T-cell (primary cell): ENCODE measurements around the gene HSP90AA1. TPM values are rescaled to one million over a fixed set of nuclear protein-coding genes. Genes with fewer than 3 reads are reported as not detected.

Experiments
- ATAC-seq, 4 experiments: fragments of 200-7000 bp in 3 of 4; fragments of 150-1000 bp in 1 of 4; cut with Tn5 transposase; replicated peaks in 1 of 4; 1 replicate in 3 of 4; 2 replicates in 1 of 4; pipeline ENCODE4 v1.10.0; 2021; ENCODE audit warnings: moderate library complexity in 3 of 4, mild to moderate bottlenecking in 2 of 4, moderate number of reproducible peaks in 1 of 4
- CTCF ChIA-PET, 2 donors: fragments of 300-600 bp; sonication (Branson Sonifier 250); formaldehyde crosslinking; loops; one replicate each; lab custom pipeline; 2022; ENCODE audit warnings: antibody characterized with exemption in 2 of 2; lab: Charles Lee
- POLR2A ChIA-PET, 2 donors: fragments of 300-600 bp; sonication (Branson Sonifier 250); formaldehyde crosslinking; loops; one replicate each; lab custom pipeline; 2022; ENCODE audit warnings: antibody characterized with exemption in 2 of 2; lab: Charles Lee
- DNase-seq, 35 experiments: peaks; one replicate each; pipeline versions ENCODE4 v3.0.0 to v3.0.0-alpha.2; 2013 to 2023
- H3K27ac ChIP-seq: one replicate; pipeline ENCODE4 v1.5.1; 2013; ENCODE audit warnings: low read length
- H3K27me3 ChIP-seq, 2 experiments: replicated peaks in 1 of 2; 1 replicate in 1 of 2; 2 replicates in 1 of 2; pipeline versions ENCODE4 v1.6.1 to v1.7.0; 2013; ENCODE audit warnings: low read length in 1 of 2, mixed read lengths in 1 of 2; ENCODE audit not compliant: control insufficient read depth in 2 of 2, insufficient read depth in 2 of 2; ENCODE audit errors: extremely low read depth in 1 of 2
- H3K36me3 ChIP-seq, 2 donors: 1 replicate in 1 of 2; 2 replicates in 1 of 2; pipeline versions ENCODE4 v1.6.1 to v1.7.0; 2013; ENCODE audit warnings: low read length in 1 of 2; ENCODE audit not compliant: control insufficient read depth in 2 of 2, insufficient read depth in 1 of 2; ENCODE audit errors: extremely low read depth in 1 of 2
- H3K4me1 ChIP-seq, 2 experiments: 1 replicate in 1 of 2; 2 replicates in 1 of 2; pipeline versions ENCODE4 v1.6.1 to v1.7.0; 2013; ENCODE audit warnings: low read length in 2 of 2, mixed read lengths in 1 of 2; ENCODE audit not compliant: insufficient read depth in 2 of 2, control insufficient read depth in 1 of 2; ENCODE audit errors: extremely low read depth in 1 of 2
- H3K4me3 ChIP-seq, 2 donors: 1 replicate in 1 of 2; 2 replicates in 1 of 2; pipeline versions ENCODE4 v1.5.1 to v1.7.0; 2013; ENCODE audit warnings: mild to moderate bottlenecking in 2 of 2, low read length in 1 of 2, moderate library complexity in 1 of 2; ENCODE audit not compliant: control insufficient read depth in 1 of 2; ENCODE audit errors: extremely low read depth in 1 of 2
- H3K9me3 ChIP-seq: 2 replicates; pipeline ENCODE4 v1.7.0; 2013
- H3K27ac Mint-ChIP-seq, 2 donors: one replicate each; pipeline ENCODE4 v1.8.0; 2020 to 2021; ENCODE audit warnings: mild to moderate bottlenecking in 2 of 2, mixed read lengths in 2 of 2
- H3K27me3 Mint-ChIP-seq, 2 donors: one replicate each; pipeline ENCODE4 v1.8.0; 2021 to 2022; ENCODE audit warnings: mixed read lengths in 2 of 2
- H3K36me3 Mint-ChIP-seq: one replicate; pipeline ENCODE4 v1.8.0; 2021; ENCODE audit warnings: mixed read lengths
- H3K4me1 Mint-ChIP-seq, 3 donors: one replicate each; pipeline ENCODE4 v1.8.0; 2020 to 2022; ENCODE audit warnings: mixed read lengths in 3 of 3, mild to moderate bottlenecking in 1 of 3
- H3K4me3 Mint-ChIP-seq, 3 donors: one replicate each; pipeline ENCODE4 v1.8.0; 2020 to 2022; ENCODE audit warnings: mild to moderate bottlenecking in 3 of 3, mixed read lengths in 3 of 3, moderate library complexity in 3 of 3
- H3K9me3 Mint-ChIP-seq, 3 donors: one replicate each; pipeline ENCODE4 v1.8.0; 2020 to 2022; ENCODE audit warnings: mixed read lengths in 3 of 3
- WGBS: methylation state at CpG from one replicate; pipeline ENCODE4 v1.1.5; 2013; ENCODE audit warnings: missing lambda C conversion rate; ENCODE audit not compliant: insufficient coverage; 5-methylcytosine and 5-hydroxymethylcytosine counted together
- total RNA-seq, 35 experiments: library from RNA in 6 of 35; stranded (reverse) in 6 of 35; fragments of 120-200 nt in 1 of 35; gene quantifications; one replicate each; pipeline versions ENCODE4 v1.2.1 to v1.2.4 and lab custom pipeline; 2013 to 2026

HSP90AA1 gene
- total RNA-seq, 5 donors from 2014 or later (not counting 1 experiment from before 2014, with no cell fraction given) = 230 to 471 (median 263) TPM

DNA sequence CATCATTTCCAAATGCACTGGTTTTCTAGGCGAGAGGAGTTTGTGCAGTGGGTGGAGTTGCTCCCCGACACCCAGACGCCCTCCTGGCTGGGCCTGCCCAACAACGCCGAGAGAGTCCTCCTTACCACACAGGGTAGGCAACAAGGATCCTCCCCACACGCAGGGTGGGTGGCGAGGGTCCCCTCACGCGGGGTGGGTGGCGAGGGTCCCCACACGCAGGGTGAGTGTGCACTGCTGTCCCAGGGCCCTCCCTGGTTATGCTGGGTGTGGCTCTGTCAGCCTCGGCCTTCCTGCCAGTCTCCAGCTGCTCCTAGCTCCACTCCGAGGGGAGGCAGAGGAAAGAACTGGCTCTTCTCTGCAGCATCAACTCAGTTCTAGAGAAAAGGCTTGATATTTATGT, 42.3 kb downstream of the HSP90AA1 start:
- WGBS = 93% methylated on average over 5 of the region's 13 CpGs
- Mint-ChIP-seq H3K27ac (no peak overlapping the region), H3K4me1 (no peaks in the 10 kb centered on the region), H3K27me3 (no peaks in the 10 kb centered on the region), H3K36me3 (peaks cover 54% of the 10 kb centered on the region), H3K9me3 (no peaks in the 10 kb centered on the region), H3K4me3 (no peak overlapping the region)
- DNase-seq = no peak
- POLR2A ChIA-PET = interaction anchor here in 1 of 2 donors (0.6 kb wide), 1 partner anchor 19 kb away, joined by 7 read pairs; no protein-coding TSS in a partner anchor
- Histone ChIP-seq H3K27ac (no peak overlapping the region), H3K4me1 (no peaks in the 10 kb centered on the region), H3K36me3 (peaks cover 48 to 88% of the 10 kb centered on the region in 2 donors), H3K4me3 (no peak overlapping the region), H3K27me3 (no peaks in the 10 kb centered on the region), H3K9me3 (no peaks in the 10 kb centered on the region)
- CTCF ChIA-PET = no interaction called here
- ATAC-seq = no peak

DNA sequence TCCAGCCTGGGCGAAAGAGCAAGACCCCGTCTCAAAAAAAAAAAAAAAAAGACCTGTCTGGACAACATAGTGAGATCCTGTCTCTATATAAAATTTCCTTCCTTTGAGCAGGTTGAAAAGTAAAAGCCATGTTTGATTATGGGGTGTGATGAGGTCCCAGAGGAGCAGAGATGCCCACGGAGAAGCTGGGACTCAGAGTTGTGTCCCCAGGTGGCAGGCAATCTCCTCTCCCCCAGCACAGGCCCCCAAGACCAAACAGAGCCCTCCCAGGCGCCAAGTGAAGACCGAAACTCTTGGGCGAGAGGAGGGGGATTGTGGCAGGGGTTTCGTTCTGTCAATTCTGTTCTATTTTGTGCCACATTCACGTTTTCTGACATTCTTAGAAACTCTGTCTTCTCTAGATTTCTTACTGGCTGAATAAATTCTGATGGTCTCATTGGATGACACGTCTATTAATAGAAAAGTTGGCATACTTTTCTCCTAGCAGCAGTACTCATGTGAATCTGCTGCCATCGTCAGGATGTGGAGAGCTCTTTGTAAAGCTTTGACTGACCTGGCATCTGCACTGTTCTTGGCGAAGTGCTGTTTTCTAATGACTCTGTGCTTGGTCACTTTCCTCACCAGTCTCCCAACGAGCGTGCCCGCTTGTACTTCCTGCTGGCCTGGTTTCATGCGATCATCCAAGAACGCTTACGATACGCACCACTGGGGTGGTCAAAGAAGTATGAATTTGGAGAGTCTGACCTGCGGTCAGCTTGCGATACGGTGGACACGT, 43.4 kb downstream of the HSP90AA1 start:
- 98% methylated on average over 13 of the region's 22 CpGs for WGBS
- Mint-ChIP-seq H3K27ac (no peak overlapping the region), H3K4me1 (no peaks in the 10 kb centered on the region), H3K4me3 (no peak overlapping the region), H3K36me3 (peaks cover 56% of the 10 kb centered on the region), H3K9me3 (no peaks in the 10 kb centered on the region), H3K27me3 (no peaks in the 10 kb centered on the region)
- Histone ChIP-seq H3K27ac (no peak overlapping the region), H3K9me3 (no peaks in the 10 kb centered on the region), H3K4me3 (no peak overlapping the region), H3K4me1 (no peaks in the 10 kb centered on the region), H3K27me3 (no peaks in the 10 kb centered on the region), H3K36me3 (peaks cover 46 to 88% of the 10 kb centered on the region in 2 donors)
- POLR2A ChIA-PET = no interaction called here
- CTCF ChIA-PET = no interaction called here
- ATAC-seq = no peak
- DNase-seq = no peak

- 95% methylated on average over 6 of the region's 9 CpGs for WGBS
- H3K4me1 ChIP-seq = no peaks in the 10 kb centered on the region
- no peak overlapping the region for H3K4me3 Mint-ChIP-seq
- H3K4me1 Mint-ChIP-seq = no peaks in the 10 kb centered on the region
- DNase-seq (no peak), ATAC-seq (no peak)
- H3K27me3 ChIP-seq = no peaks in the 10 kb centered on the region
- no peaks in the 10 kb centered on the region for H3K27me3 Mint-ChIP-seq
- peaks cover 42 to 88% of the 10 kb centered on the region in 2 donors for H3K36me3 ChIP-seq
- H3K27ac ChIP-seq = no peak overlapping the region
- POLR2A ChIA-PET = no interaction called here
- H3K4me3 ChIP-seq = no peak overlapping the region
- peaks cover 52% of the 10 kb centered on the region for H3K36me3 Mint-ChIP-seq
- CTCF ChIA-PET = no interaction called here
- no peaks in the 10 kb centered on the region for H3K9me3 Mint-ChIP-seq
- H3K27ac Mint-ChIP-seq = no peak overlapping the region
- no peaks in the 10 kb centered on the region for H3K9me3 ChIP-seq
Observed at GRCh38 chr14:102042699-102043098, 44.1 kb downstream of the HSP90AA1 start.

GRCh38 chr14:102040153-102040552, 46.7 kb downstream of the HSP90AA1 start:
- H3K9me3 ChIP-seq = no peaks in the 10 kb centered on the region
- H3K4me1 ChIP-seq = no peaks in the 10 kb centered on the region
- H3K4me1 Mint-ChIP-seq = no peaks in the 10 kb centered on the region
- WGBS = 98% methylated on average over 13 of the region's 13 CpGs
- H3K36me3 Mint-ChIP-seq = peaks cover 66% of the 10 kb centered on the region
- H3K36me3 ChIP-seq = peaks cover 35 to 92% of the 10 kb centered on the region in 2 donors
- DNase-seq (no peak), ATAC-seq (no peak)
- H3K27ac ChIP-seq = no peak overlapping the region
- ChIA-PET POLR2A (no interaction called here), CTCF (no interaction called here)
- H3K9me3 Mint-ChIP-seq = no peaks in the 10 kb centered on the region
- H3K27me3 Mint-ChIP-seq = no peaks in the 10 kb centered on the region
- no peaks in the 10 kb centered on the region for H3K27me3 ChIP-seq
- no peak overlapping the region for H3K27ac Mint-ChIP-seq
- H3K4me3 ChIP-seq = no peak overlapping the region
- no peak overlapping the region for H3K4me3 Mint-ChIP-seq

- CTCF ChIA-PET = no interaction called here
- H3K4me1 Mint-ChIP-seq = no peaks in the 10 kb centered on the region
- Histone ChIP-seq H3K36me3 (peaks cover 37 to 92% of the 10 kb centered on the region in 2 donors), H3K27ac (no peak overlapping the region), H3K9me3 (no peaks in the 10 kb centered on the region), H3K27me3 (no peaks in the 10 kb centered on the region), H3K4me3 (no peak overlapping the region), H3K4me1 (no peaks in the 10 kb centered on the region)
- POLR2A ChIA-PET = no interaction called here
- H3K27me3 Mint-ChIP-seq = no peaks in the 10 kb centered on the region
- peaks cover 68% of the 10 kb centered on the region for H3K36me3 Mint-ChIP-seq
- H3K27ac Mint-ChIP-seq = no peak overlapping the region
- 99% methylated on average over 16 of the region's 16 CpGs for WGBS
- no peaks in the 10 kb centered on the region for H3K9me3 Mint-ChIP-seq
- H3K4me3 Mint-ChIP-seq = no peak overlapping the region
- DNase-seq = no peak
- ATAC-seq = no peak
Observed at GRCh38 chr14:102039157-102039556, 47.7 kb downstream of the HSP90AA1 start.

GRCh38 chr14:102037686-102038085, 49.2 kb downstream of the HSP90AA1 start:
- Histone ChIP-seq H3K27ac (no peak overlapping the region), H3K9me3 (no peaks in the 10 kb centered on the region), H3K36me3 (peaks cover 30 to 94% of the 10 kb centered on the region in 2 donors), H3K27me3 (no peaks in the 10 kb centered on the region), H3K4me3 (no peak overlapping the region), H3K4me1 (no peaks in the 10 kb centered on the region)
- H3K27me3 Mint-ChIP-seq = no peaks in the 10 kb centered on the region
- 67% methylated on average over 1 of the region's 1 CpG for WGBS
- peaks cover 72% of the 10 kb centered on the region for H3K36me3 Mint-ChIP-seq
- ATAC-seq = no peak
- CTCF ChIA-PET = no interaction called here
- no peak for DNase-seq
- no peaks in the 10 kb centered on the region for H3K9me3 Mint-ChIP-seq
- no peak overlapping the region for H3K4me3 Mint-ChIP-seq
- H3K4me1 Mint-ChIP-seq = no peaks in the 10 kb centered on the region
- no peak overlapping the region for H3K27ac Mint-ChIP-seq
- POLR2A ChIA-PET = interaction anchor here in 1 of 2 donors (0.7 kb wide), 1 partner anchor 9 kb away, joined by 7 read pairs; no protein-coding TSS in a partner anchor
